Skeletal muscle satellite cell (primary cell): ENCODE results near the gene SH3BP4.
"Not testable (repeated sequence)": the region's sequence is repeated elsewhere in the genome, so short reads cannot be mapped to it uniquely, and the experiment has no call there.

Source experiments
- H3K27me3 ChIP-seq: 2 replicates; pipeline ENCODE4 v1.7.0; 2013; ENCODE audit warnings: low read length; ENCODE audit not compliant: control insufficient read depth, insufficient read depth
- H3K36me3 ChIP-seq: 2 replicates; pipeline ENCODE4 v1.7.0; 2013; ENCODE audit warnings: mild to moderate bottlenecking, control low read depth, low read length; ENCODE audit not compliant: insufficient read depth
- H3K4me1 ChIP-seq: 2 replicates; pipeline ENCODE4 v1.7.0; 2013; ENCODE audit warnings: low read length; ENCODE audit not compliant: control insufficient read depth, insufficient read depth
- H3K4me2 ChIP-seq: 2 replicates; pipeline ENCODE4 v1.7.0; 2013; ENCODE audit warnings: mild to moderate bottlenecking, low read length
- H3K4me3 ChIP-seq: 2 replicates; pipeline ENCODE4 v1.7.0; 2013; ENCODE audit warnings: low read length
- H3K9ac ChIP-seq: 2 replicates; pipeline ENCODE4 v1.7.0; 2013; ENCODE audit warnings: mild to moderate bottlenecking, low read depth, low read length, moderate library complexity
- H3K9me3 ChIP-seq: replicated peaks from 2 replicates; pipeline ENCODE4 v1.7.0; 2013; ENCODE audit warnings: mild to moderate bottlenecking, control low read depth, low read length

Gene SH3BP4

GRCh38 chr2:235052514-235053354, 100.9 kb downstream of the SH3BP4 start:
- H3K4me2 ChIP-seq, result no peak overlapping the region
- H3K36me3 ChIP-seq, result peaks cover 59% of the 10 kb centered on the region
- no peaks in the 10 kb centered on the region for H3K27me3 ChIP-seq
- H3K4me3 ChIP-seq, result no peak overlapping the region
- H3K4me1 ChIP-seq, result peaks cover 29% of the 10 kb centered on the region
- no peak overlapping the region for H3K9ac ChIP-seq
- no peaks in the 10 kb centered on the region for H3K9me3 ChIP-seq

- Histone ChIP-seq H3K36me3 (peaks cover 56% of the 10 kb centered on the region), H3K4me1 (peaks cover 26% of the 10 kb centered on the region), H3K27me3 (no peaks in the 10 kb centered on the region), H3K4me3 (no peak overlapping the region), H3K9me3 (no peaks in the 10 kb centered on the region), H3K4me2 (no peak overlapping the region), H3K9ac (no peak overlapping the region)
Observed at GRCh38 chr2:235053651-235054050, 101.8 kb downstream of the SH3BP4 start.

GRCh38 chr2:235054475-235054874, 102.7 kb downstream of the SH3BP4 start:
- H3K4me3 ChIP-seq, result no peak overlapping the region
- peaks cover 52% of the 10 kb centered on the region for H3K36me3 ChIP-seq
- no peaks in the 10 kb centered on the region for H3K9me3 ChIP-seq
- H3K4me1 ChIP-seq, result peaks cover 19% of the 10 kb centered on the region
- H3K4me2 ChIP-seq, result no peak overlapping the region
- H3K9ac ChIP-seq, result no peak overlapping the region
- no peaks in the 10 kb centered on the region for H3K27me3 ChIP-seq

GRCh38 chr2:235054919-235055318, 103.1 kb downstream of the SH3BP4 start:
- Histone ChIP-seq H3K4me3 (no peak overlapping the region), H3K4me1 (peaks cover 19% of the 10 kb centered on the region), H3K4me2 (no peak overlapping the region), H3K36me3 (peaks cover 49% of the 10 kb centered on the region), H3K9ac (no peak overlapping the region), H3K27me3 (no peaks in the 10 kb centered on the region), H3K9me3 (no peaks in the 10 kb centered on the region)

- Histone ChIP-seq H3K27me3 (no peaks in the 10 kb centered on the region), H3K4me3 (no peak overlapping the region), H3K9me3 (no peaks in the 10 kb centered on the region), H3K4me2 (no peak overlapping the region), H3K9ac (no peak overlapping the region), H3K4me1 (peaks cover 10% of the 10 kb centered on the region), H3K36me3 (peaks cover 49% of the 10 kb centered on the region)
Observed at GRCh38 chr2:235055891-235056516, 104.2 kb downstream of the SH3BP4 start.

- Histone ChIP-seq H3K4me2 (no peak overlapping the region), H3K9ac (no peak overlapping the region), H3K4me1 (peaks cover 3% of the 10 kb centered on the region), H3K4me3 (no peak overlapping the region), H3K9me3 (no peaks in the 10 kb centered on the region), H3K36me3 (peaks cover 49% of the 10 kb centered on the region), H3K27me3 (no peaks in the 10 kb centered on the region)
Observed at GRCh38 chr2:235056768-235057167, 105.0 kb downstream of the SH3BP4 start.

GRCh38 chr2:235057616-235058015, 105.8 kb downstream of the SH3BP4 start:
- H3K9me3 ChIP-seq, H3K4me1 ChIP-seq, H3K4me3 ChIP-seq: not testable (repeated sequence)

GRCh38 chr2:235059161-235059560, 107.3 kb downstream of the SH3BP4 start:
- Histone ChIP-seq H3K36me3 (peaks cover 29% of the 10 kb centered on the region), H3K4me3 (no peak overlapping the region), H3K9ac (no peak overlapping the region), H3K9me3 (no peaks in the 10 kb centered on the region), H3K4me1 (no peaks in the 10 kb centered on the region), H3K4me2 (no peak overlapping the region), H3K27me3 (peaks cover 12% of the 10 kb centered on the region)

More at GRCh38 chr2:235057616-235058015, 105.8 kb downstream of the SH3BP4 start:
- not testable (repeated sequence) for H3K27me3 ChIP-seq, H3K4me2 ChIP-seq, H3K9ac ChIP-seq
- H3K36me3 ChIP-seq, result peaks cover 45% of the 10 kb centered on the region

- H3K4me2 ChIP-seq, result no peak overlapping the region
- no peaks in the 10 kb centered on the region for H3K4me1 ChIP-seq
- H3K4me3 ChIP-seq, result no peak overlapping the region
- peaks cover 12% of the 10 kb centered on the region for H3K27me3 ChIP-seq
- no peak overlapping the region for H3K9ac ChIP-seq
- peaks cover 5% of the 10 kb centered on the region for H3K36me3 ChIP-seq
- no peaks in the 10 kb centered on the region for H3K9me3 ChIP-seq
Observed at GRCh38 chr2:235061656-235062055, 109.8 kb downstream of the SH3BP4 start.

- Histone ChIP-seq H3K9ac (no peak overlapping the region), H3K4me2 (no peak overlapping the region), H3K4me3 (no peak overlapping the region), H3K4me1 (no peaks in the 10 kb centered on the region), H3K9me3 (no peaks in the 10 kb centered on the region), H3K27me3 (peaks cover 12% of the 10 kb centered on the region), H3K36me3 (no peaks in the 10 kb centered on the region)
Observed at GRCh38 chr2:235063471-235063961, 111.7 kb downstream of the SH3BP4 start.

GRCh38 chr2:235064976-235065375, 113.2 kb downstream of the SH3BP4 start:
- H3K27me3 ChIP-seq, result peaks cover 12% of the 10 kb centered on the region
- no peak overlapping the region for H3K4me3 ChIP-seq
- no peak overlapping the region for H3K9ac ChIP-seq
- H3K9me3 ChIP-seq, result no peaks in the 10 kb centered on the region
- no peaks in the 10 kb centered on the region for H3K36me3 ChIP-seq
- peaks cover 4% of the 10 kb centered on the region for H3K4me1 ChIP-seq
- H3K4me2 ChIP-seq, result no peak overlapping the region
